GM12864 (cell line): ENCODE data around the gene HHIP.

Experiments
- DNase-seq: peaks from one replicate; pipeline ENCODE4 v3.0.0-alpha.2; 2011; ENCODE audit warnings: low read depth
- H3K4me3 ChIP-seq: 2 replicates; pipeline ENCODE4 v1.5.1; 2011; ENCODE audit warnings: mild to moderate bottlenecking, low read depth, low read length, control low read depth
- TF ChIP-seq, protein P1 (sequence below): IDR thresholded peaks from 2 replicates; pipeline ENCODE4 v1.5.1; 2011; ENCODE audit warnings: low read depth, mild to moderate bottlenecking, moderate library complexity, low read length, control low read depth, inconsistent platforms; ENCODE audit errors: missing control alignments

HHIP gene

DNA sequence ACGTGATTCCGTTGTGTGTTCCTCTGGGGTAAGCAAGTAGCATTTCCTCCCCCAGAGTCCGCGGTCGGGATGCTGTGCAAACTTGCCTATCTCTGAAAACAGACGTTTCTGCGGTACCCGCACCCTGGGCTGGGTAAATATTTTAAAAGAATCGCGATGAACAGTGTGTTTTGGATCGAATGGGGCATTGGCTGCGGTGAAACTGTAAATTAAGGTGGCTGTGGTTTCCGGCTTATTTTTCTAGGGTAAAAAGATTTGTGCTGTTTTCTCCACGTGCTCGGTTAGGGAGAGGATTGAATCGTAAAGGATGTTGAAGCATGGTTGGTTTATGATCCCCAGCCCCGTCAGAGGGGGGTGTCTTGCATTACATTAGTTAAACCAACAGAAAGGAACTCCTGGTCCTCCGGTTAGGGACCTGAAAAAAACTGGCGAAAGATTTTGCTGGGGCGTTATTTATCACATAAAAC is 1.2 kb downstream of the HHIP start:
- DNase-seq = no peak
- TF ChIP-seq, protein P1, sequence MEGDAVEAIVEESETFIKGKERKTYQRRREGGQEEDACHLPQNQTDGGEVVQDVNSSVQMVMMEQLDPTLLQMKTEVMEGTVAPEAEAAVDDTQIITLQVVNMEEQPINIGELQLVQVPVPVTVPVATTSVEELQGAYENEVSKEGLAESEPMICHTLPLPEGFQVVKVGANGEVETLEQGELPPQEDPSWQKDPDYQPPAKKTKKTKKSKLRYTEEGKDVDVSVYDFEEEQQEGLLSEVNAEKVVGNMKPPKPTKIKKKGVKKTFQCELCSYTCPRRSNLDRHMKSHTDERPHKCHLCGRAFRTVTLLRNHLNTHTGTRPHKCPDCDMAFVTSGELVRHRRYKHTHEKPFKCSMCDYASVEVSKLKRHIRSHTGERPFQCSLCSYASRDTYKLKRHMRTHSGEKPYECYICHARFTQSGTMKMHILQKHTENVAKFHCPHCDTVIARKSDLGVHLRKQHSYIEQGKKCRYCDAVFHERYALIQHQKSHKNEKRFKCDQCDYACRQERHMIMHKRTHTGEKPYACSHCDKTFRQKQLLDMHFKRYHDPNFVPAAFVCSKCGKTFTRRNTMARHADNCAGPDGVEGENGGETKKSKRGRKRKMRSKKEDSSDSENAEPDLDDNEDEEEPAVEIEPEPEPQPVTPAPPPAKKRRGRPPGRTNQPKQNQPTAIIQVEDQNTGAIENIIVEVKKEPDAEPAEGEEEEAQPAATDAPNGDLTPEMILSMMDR = no peak
- no peak overlapping the region for H3K4me3 ChIP-seq

DNA sequence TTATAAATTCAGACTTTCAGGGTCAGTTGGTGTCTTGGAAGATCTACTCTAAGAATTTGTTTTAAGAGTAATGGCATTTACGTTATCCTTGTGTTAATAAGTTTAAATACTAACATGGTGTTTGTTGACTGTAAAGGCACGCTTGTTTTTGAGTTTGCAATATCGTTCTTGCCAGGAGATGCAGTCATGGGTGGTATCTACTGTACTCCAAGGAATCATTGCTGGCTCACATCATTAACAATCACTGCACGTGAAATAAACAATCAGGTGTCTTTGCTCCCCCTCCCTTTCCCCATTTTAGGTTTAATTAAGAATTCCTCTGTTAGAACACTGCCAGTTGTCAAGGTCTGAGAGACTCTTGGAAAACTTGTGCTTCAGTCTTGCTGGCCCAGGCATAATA is 1.6 kb downstream of the HHIP start:
- DNase-seq = no peak
- no peak overlapping the region for H3K4me3 ChIP-seq
- TF ChIP-seq, protein P1 = no peak

DNA sequence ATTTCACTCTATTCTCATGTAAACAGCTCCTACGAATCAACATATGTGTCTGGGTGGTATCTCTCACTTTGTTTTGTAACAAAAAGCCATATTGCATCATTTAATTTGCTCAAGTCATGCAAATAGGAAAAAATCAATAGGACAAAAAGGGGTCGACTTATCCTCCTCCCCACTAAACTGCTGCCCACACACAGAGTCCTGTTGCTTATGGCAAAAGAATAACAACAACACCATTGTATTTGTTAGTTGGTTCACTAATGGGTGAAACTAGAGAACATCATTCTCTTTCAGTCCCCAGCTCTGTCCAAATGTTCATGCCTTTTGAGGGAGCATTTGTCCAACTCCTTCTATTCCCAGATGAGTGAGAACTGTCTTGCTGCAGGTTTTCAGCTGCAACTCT is 2.1 kb downstream of the HHIP start:
- no peak overlapping the region for H3K4me3 ChIP-seq
- no peak for DNase-seq
- TF ChIP-seq, protein P1 = no peak

DNA sequence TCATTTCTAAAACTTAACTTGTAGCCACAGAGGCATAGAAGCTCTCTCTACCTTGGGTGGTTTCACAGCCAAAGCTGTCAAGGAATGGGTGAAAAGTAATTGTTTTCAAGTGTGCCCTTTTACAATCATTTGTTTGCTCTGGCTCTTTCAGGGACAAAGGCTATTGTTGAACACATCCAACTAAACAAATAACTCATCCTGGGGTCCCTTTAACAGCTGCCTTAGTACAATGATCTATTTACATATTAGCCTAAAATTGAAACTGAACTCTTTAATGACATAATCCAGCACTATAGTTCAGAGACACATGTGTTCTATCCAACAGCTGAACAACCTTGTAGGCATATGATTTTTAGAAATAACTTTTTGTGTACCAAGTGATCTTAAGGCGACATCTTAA is 3.7 kb downstream of the HHIP start:
- no peak for DNase-seq
- no peak overlapping the region for H3K4me3 ChIP-seq

GRCh38 chr4:144650311-144651005 is 4.5 kb downstream of the HHIP start:
- no peak overlapping the region for H3K4me3 ChIP-seq
- TF ChIP-seq, protein P1 = no peak
- no peak for DNase-seq

More for the DNA sequence above, 3.7 kb downstream of the HHIP start:
- TF ChIP-seq, protein P1 = no peak

- TF ChIP-seq, protein P1 = no peak
- DNase-seq = no peak
- H3K4me3 ChIP-seq = no peak overlapping the region
These were observed 8.0 kb downstream of the HHIP start for GRCh38 chr4:144653781-144654545.

- TF ChIP-seq, protein P1 = no peak
- DNase-seq = no peak
- H3K4me3 ChIP-seq = no peak overlapping the region
These were observed 9.5 kb downstream of the HHIP start for GRCh38 chr4:144655491-144655890.
